DND-41 (cell line): ENCODE results near the gene CDC16.

Experiments
- ATAC-seq: fragments of 200-7000 bp; cut with Tn5 transposase; 3 replicates; pipeline ENCODE4 v1.9.1; 2021; ENCODE audit warnings: low read depth; ENCODE audit not compliant: insufficient read depth
- DNase-seq: peaks from one replicate; pipeline ENCODE4 v3.0.0-alpha.2; 2020
- H2AFZ ChIP-seq: 2 replicates; pipeline ENCODE4 v1.6.0; 2012; ENCODE audit warnings: low read depth, low read length
- H3K27ac ChIP-seq: 2 replicates; pipeline ENCODE4 v1.5.1; 2012; ENCODE audit warnings: low read length, inconsistent platforms
- H3K27me3 ChIP-seq: fragments of 200-600 bp; sonication (generic); 2 replicates; pipeline ENCODE4 v1.6.0; 2012; ENCODE audit warnings: low read length, mild to moderate bottlenecking, inconsistent platforms; ENCODE audit not compliant: insufficient read depth, poor library complexity
- H3K36me3 ChIP-seq: 2 replicates; pipeline ENCODE4 v1.5.1; 2012; ENCODE audit warnings: low read length, inconsistent platforms; ENCODE audit not compliant: insufficient read depth
- H3K4me1 ChIP-seq: 2 replicates; pipeline ENCODE4 v1.5.1; 2012; ENCODE audit warnings: mild to moderate bottlenecking, low read length; ENCODE audit not compliant: insufficient read depth
- H3K4me2 ChIP-seq: 2 replicates; pipeline ENCODE4 v1.6.0; 2012; ENCODE audit warnings: mild to moderate bottlenecking, moderate library complexity, low read length, inconsistent platforms; ENCODE audit not compliant: insufficient read depth
- H3K4me3 ChIP-seq, 2 experiments: fragments of 200-600 bp in 1 of 2; shearing (Covaris generic) in 1 of 2; 2 replicates each; pipeline ENCODE4 v1.5.1; 2012 to 2016; ENCODE audit warnings: inconsistent platforms in 2 of 2, low read length in 2 of 2, mild to moderate bottlenecking in 2 of 2, low read depth in 1 of 2, moderate library complexity in 1 of 2
- H3K79me2 ChIP-seq: 2 replicates; pipeline ENCODE4 v1.6.0; 2012; ENCODE audit warnings: low read length, inconsistent platforms; ENCODE audit not compliant: insufficient read depth
- H3K9ac ChIP-seq: 2 replicates; pipeline ENCODE4 v1.6.0; 2012; ENCODE audit warnings: low read depth, mild to moderate bottlenecking, inconsistent platforms, low read length, moderate library complexity
- H3K9me3 ChIP-seq: 2 replicates; pipeline ENCODE4 v1.5.1; 2012; ENCODE audit warnings: low read length, moderate library complexity, mild to moderate bottlenecking, inconsistent platforms; ENCODE audit not compliant: insufficient read depth, severe bottlenecking
- H4K20me1 ChIP-seq: 2 replicates; pipeline ENCODE4 v1.6.0; 2012; ENCODE audit warnings: low read length; ENCODE audit not compliant: insufficient read depth
- EZH2 ChIP-seq: IDR thresholded peaks from 3 replicates; pipeline ENCODE4 v1.6.1; 2012; ENCODE audit warnings: borderline replicate concordance, low read depth, mild to moderate bottlenecking, moderate library complexity, low read length, inconsistent platforms; ENCODE audit not compliant: severe bottlenecking
- TF ChIP-seq, protein P1 (sequence below): IDR thresholded peaks from 2 replicates; pipeline ENCODE4 v1.5.1; 2012; ENCODE audit warnings: borderline replicate concordance, low read length, moderate library complexity, mild to moderate bottlenecking; ENCODE audit not compliant: poor library complexity, severe bottlenecking; ENCODE audit errors: extremely low read depth

The CDC16 gene

DNA sequence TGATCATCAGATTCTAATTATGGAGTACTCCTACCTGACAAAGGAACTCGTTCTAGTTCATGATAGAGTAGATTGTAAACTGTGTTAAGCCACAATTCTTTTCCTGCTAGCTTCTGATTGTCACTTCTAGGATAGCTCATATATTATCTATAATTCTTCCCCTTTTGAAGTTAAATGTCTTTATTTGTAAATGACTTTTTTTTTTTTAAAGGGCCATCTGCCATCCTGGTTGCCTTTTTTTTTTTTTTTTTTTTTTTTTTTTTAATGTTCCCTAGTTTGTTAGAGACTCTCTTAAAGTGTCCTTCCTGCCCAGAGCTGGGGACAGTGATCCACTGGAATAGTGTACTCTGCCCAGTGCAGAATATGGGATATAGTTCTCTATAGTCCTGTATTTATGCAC, 83.9 kb downstream of the CDC16 start:
- H3K79me2 ChIP-seq: peaks cover 95% of the 10 kb centered on the region
- peaks cover 57% of the 10 kb centered on the region for H3K4me1 ChIP-seq
- no peak overlapping the region for H3K4me3 ChIP-seq
- peaks cover 65% of the 10 kb centered on the region for H4K20me1 ChIP-seq
- H3K9ac ChIP-seq: no peak overlapping the region
- H3K36me3 ChIP-seq: peaks cover 63% of the 10 kb centered on the region
- no peaks in the 10 kb centered on the region for H3K27me3 ChIP-seq
- H3K9me3 ChIP-seq: no peaks in the 10 kb centered on the region
- H3K27ac ChIP-seq: no peak overlapping the region
- peak overlapping the region; percentile 85; the same call in 1 of the 2 replicates for H3K4me2 ChIP-seq
- no peak for DNase-seq
- no peak for TF ChIP-seq EZH2
- TF ChIP-seq, protein P1, sequence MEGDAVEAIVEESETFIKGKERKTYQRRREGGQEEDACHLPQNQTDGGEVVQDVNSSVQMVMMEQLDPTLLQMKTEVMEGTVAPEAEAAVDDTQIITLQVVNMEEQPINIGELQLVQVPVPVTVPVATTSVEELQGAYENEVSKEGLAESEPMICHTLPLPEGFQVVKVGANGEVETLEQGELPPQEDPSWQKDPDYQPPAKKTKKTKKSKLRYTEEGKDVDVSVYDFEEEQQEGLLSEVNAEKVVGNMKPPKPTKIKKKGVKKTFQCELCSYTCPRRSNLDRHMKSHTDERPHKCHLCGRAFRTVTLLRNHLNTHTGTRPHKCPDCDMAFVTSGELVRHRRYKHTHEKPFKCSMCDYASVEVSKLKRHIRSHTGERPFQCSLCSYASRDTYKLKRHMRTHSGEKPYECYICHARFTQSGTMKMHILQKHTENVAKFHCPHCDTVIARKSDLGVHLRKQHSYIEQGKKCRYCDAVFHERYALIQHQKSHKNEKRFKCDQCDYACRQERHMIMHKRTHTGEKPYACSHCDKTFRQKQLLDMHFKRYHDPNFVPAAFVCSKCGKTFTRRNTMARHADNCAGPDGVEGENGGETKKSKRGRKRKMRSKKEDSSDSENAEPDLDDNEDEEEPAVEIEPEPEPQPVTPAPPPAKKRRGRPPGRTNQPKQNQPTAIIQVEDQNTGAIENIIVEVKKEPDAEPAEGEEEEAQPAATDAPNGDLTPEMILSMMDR: no peak
- no peak overlapping the region for H2AFZ ChIP-seq
- ATAC-seq: no peak

DNA sequence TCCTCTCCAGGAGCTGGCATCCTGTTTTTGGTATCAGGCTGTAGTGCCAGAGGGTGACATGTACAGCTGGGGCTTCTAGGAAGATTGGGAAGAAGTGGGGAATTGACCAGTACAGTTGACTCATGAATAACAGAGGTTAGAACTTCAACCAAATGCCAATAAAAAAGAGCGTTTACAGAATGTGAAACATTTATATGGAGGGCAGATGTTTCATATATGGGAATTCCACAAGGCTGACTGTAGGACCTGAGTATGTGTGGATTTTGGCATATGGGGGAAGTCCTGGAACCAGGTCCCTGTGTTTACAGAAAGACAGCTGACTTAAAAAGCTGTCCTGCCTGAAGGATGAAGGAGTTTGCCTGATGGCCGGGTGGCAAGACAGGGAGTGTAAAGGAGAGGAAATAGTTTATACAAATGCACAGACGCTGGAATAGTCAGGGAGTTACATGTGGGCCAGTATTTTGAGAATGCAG, 84.8 kb downstream of the CDC16 start:
- ATAC-seq: no peak
- Histone ChIP-seq H2AFZ (no peak overlapping the region), H3K9ac (no peak overlapping the region), H3K4me2 (peak overlapping the region; percentile 85; the same call in 1 of the 2 replicates), H3K4me3 (no peak overlapping the region), H3K79me2 (peaks cover 95% of the 10 kb centered on the region), H3K4me1 (peaks cover 53% of the 10 kb centered on the region), H4K20me1 (peaks cover 69% of the 10 kb centered on the region), H3K9me3 (no peaks in the 10 kb centered on the region), H3K36me3 (peaks cover 71% of the 10 kb centered on the region), H3K27ac (no peak overlapping the region; the same call in 1 of the 2 replicates), H3K27me3 (no peaks in the 10 kb centered on the region)
- DNase-seq: no peak
- TF ChIP-seq, protein P1: no peak
- no peak for TF ChIP-seq EZH2

DNA sequence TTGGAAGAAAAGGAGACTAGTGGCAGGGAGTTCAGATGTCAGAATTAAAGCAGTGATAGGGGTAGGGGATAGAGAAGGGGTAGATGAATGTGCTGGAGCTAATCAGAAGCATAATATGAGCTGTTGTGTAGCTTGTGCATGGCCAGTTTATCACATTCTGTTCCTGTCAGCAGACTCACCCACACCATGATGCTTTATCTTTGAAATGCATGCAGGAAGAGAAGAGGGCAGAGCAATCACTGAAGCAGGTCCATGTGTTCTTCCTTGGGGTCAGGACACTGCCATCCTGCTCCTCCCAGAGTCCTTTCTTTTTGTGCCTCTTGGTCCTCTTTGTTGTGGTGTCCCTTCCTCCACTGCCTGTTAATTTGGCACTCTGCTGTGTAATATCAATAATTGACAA, 85.4 kb downstream of the CDC16 start:
- Histone ChIP-seq H3K27me3 (no peaks in the 10 kb centered on the region), H3K9me3 (no peaks in the 10 kb centered on the region), H4K20me1 (peaks cover 70% of the 10 kb centered on the region), H3K4me2 (0 out of 2 replicates have a peak overlapping the region, but pooled peaks have one; percentile 85), H2AFZ (no peak overlapping the region), H3K4me3 (no peak overlapping the region), H3K36me3 (peaks cover 77% of the 10 kb centered on the region), H3K4me1 (peaks cover 50% of the 10 kb centered on the region), H3K79me2 (peaks cover 95% of the 10 kb centered on the region), H3K27ac (no peak overlapping the region), H3K9ac (no peak overlapping the region)
- DNase-seq (no peak), ATAC-seq (no peak)
- TF ChIP-seq, protein P1: no peak
- no peak for TF ChIP-seq EZH2
